Middle frontal gyrus (tissue), 1 donor: ENCODE results near the gene SPRED2.

ENCODE experiments used
- DNase-seq: peaks from one replicate; pipeline ENCODE4 v3.0.0-alpha.2; 2015; ENCODE audit warnings: low spot score; ENCODE audit errors: extremely low spot score

Gene SPRED2

DNA sequence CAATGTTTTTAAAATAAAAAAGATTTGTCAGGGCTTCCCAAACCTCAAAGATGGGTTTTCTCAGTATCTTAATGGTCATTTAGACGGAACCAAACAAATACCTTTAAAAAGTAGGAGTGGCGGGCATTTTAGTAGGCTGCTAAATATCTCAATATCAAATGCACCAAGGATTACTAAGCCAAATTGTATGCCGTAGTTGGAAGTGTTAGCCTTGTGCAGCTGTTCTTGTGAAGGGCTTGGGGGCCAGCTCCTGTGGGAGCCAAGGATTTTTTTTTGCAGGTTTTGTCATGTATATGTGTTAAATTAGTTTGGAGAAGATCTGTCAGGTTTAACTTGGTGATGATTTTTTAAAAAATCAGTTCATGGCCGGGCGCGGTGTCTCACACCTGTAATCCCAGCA is 152.6 kb downstream of the SPRED2 start:
- DNase-seq, result no peak

DNA sequence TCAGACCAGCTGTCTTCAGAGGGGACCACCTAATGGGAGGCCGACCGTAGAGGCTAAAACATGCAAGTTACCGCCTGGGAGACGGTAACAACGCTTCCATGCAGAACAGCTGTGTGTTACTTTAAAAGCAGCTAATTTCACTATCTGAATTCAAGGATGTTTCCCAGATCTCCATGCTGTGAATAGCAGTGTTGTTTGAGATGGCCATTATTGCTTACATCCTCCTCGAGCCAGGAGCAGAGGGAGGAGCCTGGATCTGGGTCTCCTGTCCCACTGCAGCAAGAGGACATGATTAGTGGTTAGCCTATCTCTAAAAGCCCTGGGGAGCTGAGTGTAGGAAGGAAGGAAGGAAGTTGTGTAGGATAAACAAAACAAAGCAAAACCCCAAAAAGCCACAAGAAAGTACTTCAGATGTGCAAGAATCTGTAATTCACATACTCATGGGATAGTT is 153.8 kb downstream of the SPRED2 start:
- DNase-seq, result no peak

DNA sequence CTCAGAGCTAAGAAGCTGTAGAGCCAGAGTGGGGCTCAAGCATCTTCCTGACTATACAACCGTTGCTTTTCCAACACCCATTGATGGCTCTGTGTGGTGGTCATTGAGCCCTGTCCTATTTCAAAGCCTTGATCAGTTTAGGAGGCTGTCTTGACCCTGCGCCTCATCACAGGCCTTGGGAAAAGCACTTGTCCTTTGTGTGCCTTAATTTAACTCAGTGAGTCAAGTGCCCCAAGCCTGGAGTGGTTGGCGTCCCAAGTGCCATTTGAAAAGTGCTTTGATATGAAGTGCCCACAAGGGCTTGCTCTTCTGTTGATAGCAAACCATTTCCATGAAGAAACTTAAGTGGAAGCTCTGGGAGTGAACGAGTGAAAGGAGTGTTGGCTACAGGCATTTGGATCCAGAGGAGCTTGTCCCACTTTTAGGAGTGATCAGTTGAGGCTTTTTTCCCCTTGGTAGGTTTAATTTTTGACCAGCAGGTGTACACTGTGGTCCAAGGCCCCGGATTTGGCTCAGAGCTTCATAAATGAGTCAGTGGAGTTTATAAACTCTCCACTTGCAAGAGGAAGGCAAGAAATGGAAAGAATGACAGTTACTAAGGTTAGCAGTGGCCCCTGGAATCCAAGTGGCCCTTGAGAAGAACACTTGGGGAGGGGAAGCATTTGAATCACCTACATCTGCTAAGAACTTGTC is 154.5 kb downstream of the SPRED2 start:
- no peak for DNase-seq

DNA sequence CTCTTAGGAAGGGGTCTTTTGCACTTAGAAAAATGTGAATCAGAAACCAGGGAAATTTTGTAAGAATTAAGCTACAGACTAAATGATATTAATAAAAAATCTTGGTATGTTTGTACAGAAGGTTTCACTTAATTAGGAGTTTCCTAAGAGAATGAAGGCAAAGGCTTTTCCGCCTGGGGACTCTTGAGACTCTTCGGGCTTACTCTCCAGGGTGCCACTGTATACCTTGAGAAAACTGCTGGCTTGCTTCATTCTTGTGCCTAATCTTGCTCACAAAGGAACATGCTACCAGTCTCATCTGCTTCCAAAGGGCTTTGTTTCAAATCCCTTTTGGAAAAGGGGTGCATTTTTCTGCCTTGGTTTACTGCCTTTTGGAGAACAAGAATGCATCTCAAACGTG is 155.3 kb downstream of the SPRED2 start:
- no peak for DNase-seq

DNA sequence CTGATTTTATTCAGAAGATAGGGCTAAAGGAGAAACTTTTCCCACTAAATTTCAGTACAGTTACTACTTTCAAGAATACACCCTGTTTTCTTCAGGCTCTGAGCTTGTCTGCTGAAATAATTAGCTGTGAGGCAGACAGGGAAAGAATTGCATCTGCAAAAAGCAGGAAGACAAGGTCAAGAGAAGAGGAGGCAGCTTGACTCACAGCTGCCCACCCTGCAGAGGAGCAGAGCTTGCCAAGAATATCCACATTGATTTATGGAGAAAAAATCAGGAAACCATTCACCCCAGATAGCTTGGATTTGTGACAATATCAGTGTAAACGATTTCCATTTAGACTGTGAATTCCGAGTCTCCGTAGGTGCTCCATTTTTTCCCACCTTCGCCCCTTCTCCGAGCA is 155.8 kb downstream of the SPRED2 start:
- no peak for DNase-seq

DNA sequence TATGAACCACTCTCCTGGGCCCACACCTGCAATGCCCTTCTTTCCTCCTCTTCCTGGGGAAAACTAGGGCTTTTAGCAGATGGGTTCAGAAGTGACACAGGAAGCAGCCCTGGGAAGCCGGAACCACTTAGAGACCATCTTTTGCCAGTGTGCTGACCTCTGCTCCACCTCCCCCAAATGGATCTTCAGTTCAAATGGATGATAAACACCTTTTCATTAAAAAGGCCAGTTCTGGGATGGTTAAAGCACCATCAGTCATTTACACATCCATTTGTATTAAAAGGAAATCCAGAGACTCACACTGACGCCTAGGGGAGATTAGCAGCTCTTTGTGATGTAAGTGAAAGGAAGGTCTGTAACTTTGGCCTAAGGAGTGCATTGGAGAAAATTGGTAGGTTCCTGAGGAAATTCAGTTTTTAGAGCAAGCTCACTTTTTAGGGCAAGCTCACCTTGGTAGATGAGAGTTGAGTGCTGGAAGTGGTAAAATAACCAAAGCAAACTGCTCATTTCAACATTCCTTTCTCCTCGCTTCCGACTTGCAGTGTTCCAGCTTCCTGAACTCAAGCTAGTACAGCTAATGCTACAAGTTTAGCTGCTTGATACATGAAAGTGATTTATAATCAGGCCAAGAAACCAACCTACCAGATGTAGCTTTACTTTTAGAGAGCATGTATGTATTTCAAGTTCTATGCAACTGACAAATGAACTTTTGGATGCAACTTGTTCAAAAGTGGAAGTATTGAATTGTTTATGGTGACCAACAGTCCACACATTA is 157.1 kb downstream of the SPRED2 start:
- no peak for DNase-seq

DNA sequence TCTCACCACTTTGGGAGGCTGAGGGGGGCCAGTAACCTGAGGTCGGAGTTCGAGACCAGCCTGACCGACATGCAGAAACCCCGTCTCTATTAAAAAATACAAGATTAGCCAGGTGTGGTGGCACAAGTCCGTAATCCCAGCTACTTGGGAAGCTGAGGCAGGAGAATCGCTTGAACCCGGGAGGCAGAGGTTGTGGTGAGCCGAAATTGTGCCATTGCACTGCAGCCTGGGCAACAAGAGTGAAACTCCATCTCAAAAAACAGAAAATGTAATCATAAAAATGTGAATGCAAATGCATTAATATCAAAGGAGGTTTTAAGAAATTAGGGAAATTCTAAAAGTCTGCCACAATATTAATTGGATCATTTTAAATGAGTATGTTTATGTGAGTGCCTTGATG is 159.1 kb downstream of the SPRED2 start:
- no peak for DNase-seq

DNA sequence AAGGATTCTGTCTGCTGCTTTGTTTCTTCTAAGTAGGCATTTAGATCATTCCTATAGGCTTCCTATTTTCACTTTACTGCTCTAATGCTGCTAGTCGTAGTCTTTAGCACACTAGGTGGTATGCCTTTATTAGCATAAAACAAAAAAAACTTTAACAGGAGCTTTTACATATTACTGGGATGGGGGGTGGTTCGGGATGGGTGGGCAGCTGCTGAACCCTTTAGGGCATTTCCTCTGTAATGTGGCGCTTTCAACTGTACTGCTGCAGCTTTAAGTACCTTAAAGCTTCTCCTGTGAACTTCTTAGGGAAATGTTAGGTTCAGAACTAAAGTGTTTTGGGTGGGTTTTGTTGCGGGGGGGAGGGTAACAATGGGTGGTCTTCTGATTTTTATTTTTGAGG is 163.4 kb downstream of the SPRED2 start:
- DNase-seq, result no peak

DNA sequence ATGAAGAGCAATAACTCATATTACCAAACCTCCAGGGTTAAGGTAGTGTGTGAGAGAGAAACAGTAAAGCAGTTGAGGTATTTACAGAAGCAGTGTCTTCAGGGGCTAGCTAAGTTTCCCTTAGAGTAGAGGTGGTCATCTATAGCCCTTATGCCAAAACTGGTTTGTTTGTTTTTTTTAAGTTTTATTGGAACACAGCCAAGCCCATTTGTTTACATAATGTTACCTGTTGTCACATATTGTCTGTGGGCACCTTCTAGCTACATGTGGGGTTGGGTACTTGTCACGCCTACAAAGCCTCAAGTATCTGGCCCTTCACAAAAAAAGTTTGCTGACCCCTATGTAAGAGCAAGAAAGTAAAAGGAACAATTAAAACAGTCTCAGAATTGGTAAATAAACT is 165.4 kb downstream of the SPRED2 start:
- DNase-seq, result no peak

DNA sequence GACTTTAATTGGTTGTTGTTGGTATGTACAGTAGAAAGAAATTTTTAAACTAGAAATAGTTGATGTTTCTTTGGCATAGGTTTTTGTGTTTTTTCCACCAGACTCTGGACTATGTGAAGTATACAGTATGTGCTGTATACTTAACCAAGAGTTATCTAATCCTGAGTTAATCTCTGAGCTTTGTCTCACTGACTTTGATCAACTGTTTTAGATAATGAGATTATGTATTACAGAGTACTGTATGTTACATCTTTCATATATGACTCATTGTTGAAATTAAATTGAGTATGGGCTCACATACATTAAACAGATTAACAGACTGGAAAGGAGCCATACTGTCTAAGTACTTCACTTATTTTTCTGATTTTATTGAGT is 166.7 kb downstream of the SPRED2 start:
- no peak for DNase-seq

DNA sequence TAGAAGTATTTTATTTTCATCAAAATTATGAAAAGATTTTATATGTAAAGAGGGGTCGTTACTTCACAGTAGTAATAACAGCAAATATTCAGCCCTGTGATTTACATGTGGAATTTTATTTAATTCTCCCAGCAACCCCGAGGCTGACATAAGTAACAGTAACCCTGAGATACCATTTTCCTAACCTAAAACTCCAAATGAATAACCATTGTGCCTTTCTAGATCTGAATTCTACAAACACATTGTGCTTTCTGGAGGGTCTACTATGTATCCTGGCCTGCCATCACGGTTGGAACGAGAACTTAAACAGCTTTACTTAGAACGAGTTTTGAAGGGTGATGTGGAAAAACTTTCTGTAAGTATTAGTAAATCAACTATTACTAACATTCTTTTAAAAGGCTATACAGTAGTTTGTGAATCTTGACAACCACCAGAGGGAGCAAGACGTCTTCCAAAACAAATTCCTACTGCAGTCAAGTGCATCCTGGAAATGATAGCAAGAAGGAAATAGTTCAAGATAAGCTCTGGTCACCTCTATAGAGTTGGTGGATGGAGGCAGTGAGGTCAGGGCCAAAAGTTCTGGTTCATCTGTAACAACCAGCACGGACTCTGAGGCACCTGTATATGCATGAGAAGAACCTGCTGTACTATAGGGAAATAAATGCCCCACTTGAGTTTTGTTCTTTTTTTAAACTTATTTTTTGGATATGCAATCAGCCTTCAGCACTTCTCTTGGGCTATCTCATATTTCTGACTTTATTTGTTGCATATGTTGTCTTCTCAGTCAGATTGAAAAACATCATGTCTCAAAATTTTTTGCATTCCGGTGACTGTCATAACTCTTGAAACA is 167.4 kb downstream of the SPRED2 start:
- DNase-seq, result peak; percentile 29

DNA sequence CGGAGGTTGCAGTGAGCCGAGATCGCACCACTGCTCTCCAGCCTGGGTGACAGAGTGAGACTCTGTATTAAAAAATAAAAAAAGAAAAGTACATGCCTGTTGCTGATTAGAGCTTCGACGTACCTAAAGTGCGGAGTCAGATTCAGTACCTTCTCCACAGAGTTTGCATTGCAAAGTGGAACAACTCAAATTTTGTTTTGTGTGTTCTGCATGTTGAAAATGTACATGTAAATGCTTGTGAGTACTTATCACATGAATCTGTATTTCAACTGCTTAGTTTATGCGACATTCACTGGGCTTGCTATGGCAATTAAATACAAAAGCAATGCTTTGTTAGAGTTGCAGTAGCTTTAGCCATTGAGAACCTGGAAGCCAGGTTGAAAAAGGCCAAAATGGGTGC is 168.4 kb downstream of the SPRED2 start:
- no peak for DNase-seq

DNA sequence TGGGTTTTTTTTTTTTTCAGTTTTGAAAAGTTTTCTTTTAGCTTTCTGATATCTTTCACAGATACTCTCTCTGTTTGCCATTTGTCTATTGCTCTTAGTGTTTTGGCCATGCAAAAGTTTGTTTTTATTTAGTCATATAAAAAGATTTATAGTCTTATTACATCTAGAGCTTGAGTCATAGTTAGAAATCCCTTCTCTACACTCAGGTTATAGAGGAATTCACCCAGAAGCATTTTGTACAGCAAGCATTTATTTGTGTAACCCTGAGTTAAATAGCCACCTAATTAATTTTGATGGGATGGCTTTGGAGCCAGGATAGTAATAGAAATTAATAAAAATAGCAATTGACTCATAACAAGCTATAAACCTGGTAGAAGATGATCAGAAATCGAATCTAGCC is 169.1 kb downstream of the SPRED2 start:
- DNase-seq, result no peak

DNA sequence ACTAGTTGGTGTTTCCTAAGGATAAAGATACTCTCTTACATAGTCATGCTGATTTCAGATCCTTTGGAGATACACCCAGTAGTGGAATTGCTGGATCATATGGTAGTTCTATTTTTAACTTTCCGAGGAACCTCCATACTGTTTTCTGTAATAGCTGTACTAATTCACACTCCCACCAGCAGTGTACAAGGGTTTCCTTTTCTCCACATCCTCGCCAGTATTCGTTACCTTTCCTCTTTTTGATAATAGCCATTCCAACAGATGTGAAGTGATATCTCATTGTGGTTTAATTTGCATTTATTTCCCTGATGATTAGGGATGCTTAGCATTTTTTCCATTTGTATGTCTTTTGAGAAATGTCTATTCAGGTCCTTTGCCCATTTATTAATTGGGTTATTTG is 170.7 kb downstream of the SPRED2 start:
- DNase-seq, result no peak
